Measurements from ENCODE around the gene OPRL1.
A peak's percentile ranks its signal among the peaks of the same experiment; 100 is the strongest.

Gene OPRL1

GRCh38 chr20:64042054-64042781 is 37.7 kb upstream of the OPRL1 start:
- no peak for DNase-seq

- DNase-seq: no peak
Measured at GRCh38 chr20:64043768-64044167, 36.1 kb upstream of the OPRL1 start.

GRCh38 chr20:64044484-64045247 is 35.2 kb upstream of the OPRL1 start:
- peak in 1 of 2 experiments; percentile 28 for DNase-seq

GRCh38 chr20:64045346-64046011 is 34.4 kb upstream of the OPRL1 start:
- no peak for DNase-seq

- no peak for DNase-seq
Measured at GRCh38 chr20:64047046-64047389, 32.9 kb upstream of the OPRL1 start.

- DNase-seq: peak in 1 of 2 experiments; percentile 16
Measured at GRCh38 chr20:64047968-64048401, 31.9 kb upstream of the OPRL1 start.

- DNase-seq: peak in 1 of 2 experiments; percentile 27
Measured at GRCh38 chr20:64048402-64049044, 31.4 kb upstream of the OPRL1 start.

GRCh38 chr20:64049060-64049877 is 30.6 kb upstream of the OPRL1 start, which contains the start of gene SOX18:
TSS of gene SOX18 (minus strand) at chr20:64049639. CDS start at chr20:64049516, 123 bp downstream.
- DNase-seq: peak in 1 of 2 experiments; percentile 29

GRCh38 chr20:64049878-64050260 is 30.0 kb upstream of the OPRL1 start:
- DNase-seq: no peak

- DNase-seq: no peak
Measured at GRCh38 chr20:64050261-64051032, 29.4 kb upstream of the OPRL1 start.

- DNase-seq: no peak
Measured at GRCh38 chr20:64051033-64051452, 28.8 kb upstream of the OPRL1 start.

- DNase-seq: no peak
Measured at GRCh38 chr20:64051561-64052325, 28.1 kb upstream of the OPRL1 start.

- DNase-seq: no peak
Measured at GRCh38 chr20:64052326-64052722, 27.6 kb upstream of the OPRL1 start.

- no peak for DNase-seq
Measured at GRCh38 chr20:64052987-64053840, 26.7 kb upstream of the OPRL1 start.

GRCh38 chr20:64053841-64054661 is 25.8 kb upstream of the OPRL1 start:
- peak in 1 of 2 experiments; percentile 56 for DNase-seq

- DNase-seq: peak in 1 of 2 experiments; percentile 15
Measured at GRCh38 chr20:64055396-64055892, 24.4 kb upstream of the OPRL1 start.

- DNase-seq: no peak
Measured at GRCh38 chr20:64055893-64056638, 23.8 kb upstream of the OPRL1 start.

GRCh38 chr20:64056639-64056888 is 23.3 kb upstream of the OPRL1 start:
- DNase-seq: no peak
